ENCODE data around the gene PCNT.

The PCNT gene

GRCh38 chr21:46422636-46423241, 98.8 kb downstream of the PCNT start:
- no peak overlapping the region for H3K4me2 ChIP-seq (ENCODE audit: low read length)

DNA sequence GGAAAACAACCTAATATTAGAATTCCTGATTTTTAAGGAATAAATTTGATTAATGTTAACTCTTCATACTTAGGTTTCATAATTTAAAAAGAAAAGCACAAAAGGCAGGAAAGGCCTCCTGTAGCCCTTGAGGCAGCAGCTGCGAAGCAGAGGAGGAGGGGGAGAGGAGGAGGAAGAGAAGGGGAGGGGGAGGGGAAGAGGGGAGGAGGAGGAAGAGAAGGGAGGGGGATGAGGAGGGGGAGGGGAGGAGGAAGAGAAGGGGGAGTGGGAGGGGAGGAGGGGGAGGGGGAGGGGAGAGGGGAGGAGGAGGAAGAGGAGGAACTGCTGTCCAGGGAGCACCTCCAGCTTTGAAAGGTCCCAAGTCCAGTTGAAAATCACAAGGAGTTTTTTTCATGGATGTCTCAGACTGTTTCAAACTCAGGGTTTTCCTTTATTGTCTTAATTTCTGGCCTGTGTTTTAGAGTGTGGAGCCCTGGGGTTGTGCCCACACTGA, 99.6 kb downstream of the PCNT start:
- Histone ChIP-seq H3K27me3 (ENCODE audit: control insufficient read depth, low read length) (no peaks in the 10 kb centered on the region), H3K4me2 (ENCODE audit: low read length) (peak overlapping the region; percentile 1; the same call in 1 of the 2 replicates), H3K79me2 (ENCODE audit: control insufficient read depth, low read length) (no peaks in the 10 kb centered on the region), H3K4me1 (ENCODE audit: control insufficient read depth, low read length) (peaks cover 10% of the 10 kb centered on the region), H3K4me3 (ENCODE audit: low read length) (no peak overlapping the region), H4K20me1 (ENCODE audit: control insufficient read depth, insufficient read depth, low read depth, low read length) (no peaks in the 10 kb centered on the region), H3K36me3 (ENCODE audit: control insufficient read depth, low read length) (peaks cover 53% of the 10 kb centered on the region), H3K9me3 (ENCODE audit: control insufficient read depth, insufficient read depth, low read length) (no peaks in the 10 kb centered on the region), H3K9me2 (replicated peaks; ENCODE audit: control insufficient read depth, low read length) (no peaks in the 10 kb centered on the region), H3K27ac (ENCODE audit: low read depth, low read length) (no peak overlapping the region), H3F3A (ENCODE audit: control insufficient read depth, insufficient read depth) (no peaks in the 10 kb centered on the region)
- TF ChIP-seq EZH2phosphoT487 (IDR thresholded peaks at IDR 0.05; ENCODE audit: borderline replicate concordance, low read length) = no peak
- TF ChIP-seq, protein P1, sequence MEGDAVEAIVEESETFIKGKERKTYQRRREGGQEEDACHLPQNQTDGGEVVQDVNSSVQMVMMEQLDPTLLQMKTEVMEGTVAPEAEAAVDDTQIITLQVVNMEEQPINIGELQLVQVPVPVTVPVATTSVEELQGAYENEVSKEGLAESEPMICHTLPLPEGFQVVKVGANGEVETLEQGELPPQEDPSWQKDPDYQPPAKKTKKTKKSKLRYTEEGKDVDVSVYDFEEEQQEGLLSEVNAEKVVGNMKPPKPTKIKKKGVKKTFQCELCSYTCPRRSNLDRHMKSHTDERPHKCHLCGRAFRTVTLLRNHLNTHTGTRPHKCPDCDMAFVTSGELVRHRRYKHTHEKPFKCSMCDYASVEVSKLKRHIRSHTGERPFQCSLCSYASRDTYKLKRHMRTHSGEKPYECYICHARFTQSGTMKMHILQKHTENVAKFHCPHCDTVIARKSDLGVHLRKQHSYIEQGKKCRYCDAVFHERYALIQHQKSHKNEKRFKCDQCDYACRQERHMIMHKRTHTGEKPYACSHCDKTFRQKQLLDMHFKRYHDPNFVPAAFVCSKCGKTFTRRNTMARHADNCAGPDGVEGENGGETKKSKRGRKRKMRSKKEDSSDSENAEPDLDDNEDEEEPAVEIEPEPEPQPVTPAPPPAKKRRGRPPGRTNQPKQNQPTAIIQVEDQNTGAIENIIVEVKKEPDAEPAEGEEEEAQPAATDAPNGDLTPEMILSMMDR (IDR thresholded peaks at IDR 0.05; ENCODE audit: low read depth, low read length, poor library complexity, severe bottlenecking) = no peak

More at GRCh38 chr21:46422636-46423241, 98.8 kb downstream of the PCNT start:
- Histone ChIP-seq H3K27me3 (ENCODE audit: control insufficient read depth, low read length) (no peaks in the 10 kb centered on the region), H3K79me2 (ENCODE audit: control insufficient read depth, low read length) (no peaks in the 10 kb centered on the region), H3F3A (ENCODE audit: control insufficient read depth, insufficient read depth) (no peaks in the 10 kb centered on the region; the same call in 1 of the 2 replicates), H3K9me3 (ENCODE audit: control insufficient read depth, insufficient read depth, low read length) (no peaks in the 10 kb centered on the region), H3K27ac (ENCODE audit: low read depth, low read length) (no peak overlapping the region), H3K36me3 (ENCODE audit: control insufficient read depth, low read length) (peaks cover 52% of the 10 kb centered on the region), H3K9me2 (replicated peaks; ENCODE audit: control insufficient read depth, low read length) (no peaks in the 10 kb centered on the region), H3K4me3 (ENCODE audit: low read length) (no peak overlapping the region), H3K4me1 (ENCODE audit: control insufficient read depth, low read length) (peaks cover 10% of the 10 kb centered on the region), H4K20me1 (ENCODE audit: control insufficient read depth, insufficient read depth, low read depth, low read length) (no peaks in the 10 kb centered on the region)
- TF ChIP-seq EZH2phosphoT487 (IDR thresholded peaks at IDR 0.05; ENCODE audit: borderline replicate concordance, low read length) = no peak
- TF ChIP-seq, protein P1 (IDR thresholded peaks at IDR 0.05; ENCODE audit: low read depth, low read length, poor library complexity, severe bottlenecking) = no peak

DNA sequence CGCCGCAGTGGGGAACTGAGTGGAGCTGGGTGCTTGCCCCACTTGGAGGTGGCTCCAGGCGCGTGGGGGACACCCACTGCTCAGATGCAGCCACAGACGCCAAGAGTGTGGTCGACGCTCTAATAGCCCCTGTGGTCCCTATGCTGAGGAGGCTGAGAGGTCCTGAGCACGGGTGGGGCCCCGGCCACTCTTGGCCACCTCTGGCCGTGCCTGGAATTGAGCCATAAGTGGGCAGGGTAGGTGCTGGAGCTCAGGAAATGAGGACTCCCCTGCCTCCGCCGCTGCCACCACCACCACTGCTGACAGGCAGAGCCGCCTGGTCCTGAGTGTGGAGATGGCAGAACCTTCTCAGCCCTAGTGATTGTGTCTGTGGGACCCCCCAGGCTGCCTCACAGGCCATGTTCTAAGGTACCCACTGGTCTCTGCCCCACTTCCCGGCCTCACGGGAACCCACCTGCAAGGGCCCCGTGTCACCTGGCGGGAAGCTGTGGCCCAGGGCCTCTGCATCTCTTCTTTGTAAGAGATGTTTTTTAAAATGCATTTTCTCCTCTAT, 100.2 kb downstream of the PCNT start:
- peaks cover 10% of the 10 kb centered on the region for H3K4me1 ChIP-seq (ENCODE audit: control insufficient read depth, low read length)
- no peaks in the 10 kb centered on the region for H4K20me1 ChIP-seq (ENCODE audit: control insufficient read depth, insufficient read depth, low read depth, low read length)
- H3K4me3 ChIP-seq (ENCODE audit: low read length) = no peak overlapping the region
- TF ChIP-seq EZH2phosphoT487 (IDR thresholded peaks at IDR 0.05; ENCODE audit: borderline replicate concordance, low read length) = no peak
- TF ChIP-seq, protein P1 (IDR thresholded peaks at IDR 0.05; ENCODE audit: low read depth, low read length, poor library complexity, severe bottlenecking) = no peak
- H3K9me2 ChIP-seq (replicated peaks; ENCODE audit: control insufficient read depth, low read length) = no peaks in the 10 kb centered on the region
- H3K27me3 ChIP-seq (ENCODE audit: control insufficient read depth, low read length) = no peaks in the 10 kb centered on the region
- H3K9me3 ChIP-seq (ENCODE audit: control insufficient read depth, insufficient read depth, low read length) = no peaks in the 10 kb centered on the region
- peaks cover 51% of the 10 kb centered on the region for H3K36me3 ChIP-seq (ENCODE audit: control insufficient read depth, low read length)
- H3K27ac ChIP-seq (ENCODE audit: low read depth, low read length) = no peak overlapping the region
- H3K79me2 ChIP-seq (ENCODE audit: control insufficient read depth, low read length) = no peaks in the 10 kb centered on the region
- H3K4me2 ChIP-seq (ENCODE audit: low read length) = no peak overlapping the region
- H3F3A ChIP-seq (ENCODE audit: control insufficient read depth, insufficient read depth) = no peaks in the 10 kb centered on the region

All from DOHH2 (cell line).